GM19025 (cell line): ENCODE data around the gene NSMF.

Experiments used
- ATAC-seq: cut with Tn5 transposase; IDR thresholded peaks from one replicate; pipeline ENCODE4 v1.9.1; 2021; ENCODE audit warnings: mild to moderate bottlenecking, low read depth, moderate library complexity; ENCODE audit not compliant: unreplicated experiment

NSMF gene

GRCh38 chr9:137434498-137435380, 24.4 kb downstream of the NSMF start:
- ATAC-seq: no peak

GRCh38 chr9:137433916-137434431, 25.2 kb downstream of the NSMF start:
- ATAC-seq: no peak

GRCh38 chr9:137433349-137433915, 25.7 kb downstream of the NSMF start:
- ATAC-seq: no peak

GRCh38 chr9:137432687-137433348, 26.3 kb downstream of the NSMF start:
- ATAC-seq: no peak

- no peak for ATAC-seq
Measured at GRCh38 chr9:137431416-137431931, 27.7 kb downstream of the NSMF start.

- ATAC-seq: no peak
Measured at GRCh38 chr9:137430723-137431415, 28.3 kb downstream of the NSMF start.

GRCh38 chr9:137429974-137430722, 29.0 kb downstream of the NSMF start:
- ATAC-seq: no peak

- no peak for ATAC-seq
Measured at GRCh38 chr9:137429546-137429890, 29.6 kb downstream of the NSMF start.

- ATAC-seq: no peak
Measured at GRCh38 chr9:137428841-137429545, 30.1 kb downstream of the NSMF start.

GRCh38 chr9:137428311-137428630, 30.9 kb downstream of the NSMF start:
- no peak for ATAC-seq

GRCh38 chr9:137427454-137428310, 31.5 kb downstream of the NSMF start:
- ATAC-seq: no peak

GRCh38 chr9:137426018-137426681, 33.0 kb downstream of the NSMF start:
- ATAC-seq: no peak

GRCh38 chr9:137423514-137424291, 35.4 kb downstream of the NSMF start:
- no peak for ATAC-seq

GRCh38 chr9:137422604-137423513, 36.3 kb downstream of the NSMF start, which contains the start of the genes EXD3 and NOXA1:
Gene EXD3, minus strand, starts transcription at chr9:137423162. Its CDS starts 27,805 bp downstream, at chr9:137395357.
Gene NOXA1, plus strand, starts transcription at chr9:137423393. Its CDS starts 137 bp downstream, at chr9:137423530.
- ATAC-seq: peak; percentile 85

- no peak for ATAC-seq
Measured at GRCh38 chr9:137421838-137422603, 37.1 kb downstream of the NSMF start.
